ENCODE results near the gene APOB. TPM values are rescaled to one million over a fixed set of nuclear protein-coding genes. Genes with fewer than 3 reads are reported as not detected.

Gene APOB
- total RNA-seq, 1 donor = under 0.01 TPM

GRCh38 chr2:20972792-20973565 lies 70.9 kb downstream of the APOB start:
- Histone ChIP-seq H3K4me1 (ENCODE audit: insufficient read depth, low read length) (no peaks in the 10 kb centered on the region), H2AFZ (ENCODE audit: low read length) (no peak overlapping the region), H3K9me3 (ENCODE audit: low read depth, low read length) (no peaks in the 10 kb centered on the region), H3K79me2 (ENCODE audit: insufficient read depth, low read length) (no peaks in the 10 kb centered on the region), H4K20me1 (ENCODE audit: insufficient read depth, low read length) (no peaks in the 10 kb centered on the region), H3K36me3 (ENCODE audit: insufficient read depth, low read length) (no peaks in the 10 kb centered on the region), H3K4me3 (ENCODE audit: insufficient read depth, low read length) (no peak overlapping the region), H3K27me3 (ENCODE audit: insufficient read depth, low read length) (no peaks in the 10 kb centered on the region), H3K4me2 (ENCODE audit: insufficient read depth, low read length) (no peak overlapping the region), H3K27ac (ENCODE audit: low read depth, low read length) (no peak overlapping the region)
- TF ChIP-seq CTCF (IDR thresholded peaks at IDR 0.05; ENCODE audit: extremely low read depth, low read depth, low read length) = no peak
- DNase-seq (ENCODE audit: insufficient read length, low spot score, missing footprints) = no peak

GRCh38 chr2:20972110-20972509 lies 71.8 kb downstream of the APOB start:
- no peak for TF ChIP-seq CTCF (IDR thresholded peaks at IDR 0.05; ENCODE audit: extremely low read depth, low read depth, low read length)
- Histone ChIP-seq H2AFZ (ENCODE audit: low read length) (no peak overlapping the region), H3K4me3 (ENCODE audit: insufficient read depth, low read length) (no peak overlapping the region), H3K9me3 (ENCODE audit: low read depth, low read length) (no peaks in the 10 kb centered on the region), H3K4me1 (ENCODE audit: insufficient read depth, low read length) (no peaks in the 10 kb centered on the region), H4K20me1 (ENCODE audit: insufficient read depth, low read length) (no peaks in the 10 kb centered on the region), H3K27me3 (ENCODE audit: insufficient read depth, low read length) (no peaks in the 10 kb centered on the region), H3K4me2 (ENCODE audit: insufficient read depth, low read length) (no peak overlapping the region), H3K27ac (ENCODE audit: low read depth, low read length) (no peak overlapping the region), H3K79me2 (ENCODE audit: insufficient read depth, low read length) (no peaks in the 10 kb centered on the region), H3K36me3 (ENCODE audit: insufficient read depth, low read length) (no peaks in the 10 kb centered on the region)
- no peak for DNase-seq (ENCODE audit: insufficient read length, low spot score, missing footprints)

- Histone ChIP-seq H3K36me3 (ENCODE audit: insufficient read depth, low read length) (no peaks in the 10 kb centered on the region), H3K27ac (ENCODE audit: low read depth, low read length) (no peak overlapping the region), H4K20me1 (ENCODE audit: insufficient read depth, low read length) (no peaks in the 10 kb centered on the region), H3K9me3 (ENCODE audit: low read depth, low read length) (no peaks in the 10 kb centered on the region), H3K4me3 (ENCODE audit: insufficient read depth, low read length) (no peak overlapping the region), H3K4me2 (ENCODE audit: insufficient read depth, low read length) (no peak overlapping the region), H3K4me1 (ENCODE audit: insufficient read depth, low read length) (no peaks in the 10 kb centered on the region), H3K27me3 (ENCODE audit: insufficient read depth, low read length) (peaks cover 8% of the 10 kb centered on the region), H3K79me2 (ENCODE audit: insufficient read depth, low read length) (no peaks in the 10 kb centered on the region), H2AFZ (ENCODE audit: low read length) (no peak overlapping the region)
- no peak for TF ChIP-seq CTCF (IDR thresholded peaks at IDR 0.05; ENCODE audit: extremely low read depth, low read depth, low read length)
- no peak for DNase-seq (ENCODE audit: insufficient read length, low spot score, missing footprints)
Measured at GRCh38 chr2:20970068-20970467, 73.8 kb downstream of the APOB start.

GRCh38 chr2:20966061-20966595 lies 77.7 kb downstream of the APOB start:
- no peak overlapping the region for H3K27ac ChIP-seq (ENCODE audit: low read depth, low read length)
- no peaks in the 10 kb centered on the region for H4K20me1 ChIP-seq (ENCODE audit: insufficient read depth, low read length)
- H3K4me3 ChIP-seq (ENCODE audit: insufficient read depth, low read length) = no peak overlapping the region
- DNase-seq (ENCODE audit: insufficient read length, low spot score, missing footprints) = no peak
- no peaks in the 10 kb centered on the region for H3K4me1 ChIP-seq (ENCODE audit: insufficient read depth, low read length)
- H2AFZ ChIP-seq (ENCODE audit: low read length) = no peak overlapping the region
- no peaks in the 10 kb centered on the region for H3K36me3 ChIP-seq (ENCODE audit: insufficient read depth, low read length)
- peaks cover 8% of the 10 kb centered on the region for H3K27me3 ChIP-seq (ENCODE audit: insufficient read depth, low read length)
- no peaks in the 10 kb centered on the region for H3K9me3 ChIP-seq (ENCODE audit: low read depth, low read length)
- no peaks in the 10 kb centered on the region for H3K79me2 ChIP-seq (ENCODE audit: insufficient read depth, low read length)
- no peak for TF ChIP-seq CTCF (IDR thresholded peaks at IDR 0.05; ENCODE audit: extremely low read depth, low read depth, low read length)
- no peak overlapping the region for H3K4me2 ChIP-seq (ENCODE audit: insufficient read depth, low read length)

Data from osteoblast (primary cell).